Measurements from ENCODE around the gene SEL1L. TPM values are rescaled to one million over a fixed set of nuclear protein-coding genes. Genes with fewer than 3 reads are reported as not detected.
"Not testable (repeated sequence)": the region's sequence is repeated elsewhere in the genome, so short reads cannot be mapped to it uniquely, and the experiment has no call there.

Gene SEL1L
- total and polyA plus RNA-seq, 4 experiments from 2014 or later: 18.4 to 65.7 (median 47.9) TPM

DNA sequence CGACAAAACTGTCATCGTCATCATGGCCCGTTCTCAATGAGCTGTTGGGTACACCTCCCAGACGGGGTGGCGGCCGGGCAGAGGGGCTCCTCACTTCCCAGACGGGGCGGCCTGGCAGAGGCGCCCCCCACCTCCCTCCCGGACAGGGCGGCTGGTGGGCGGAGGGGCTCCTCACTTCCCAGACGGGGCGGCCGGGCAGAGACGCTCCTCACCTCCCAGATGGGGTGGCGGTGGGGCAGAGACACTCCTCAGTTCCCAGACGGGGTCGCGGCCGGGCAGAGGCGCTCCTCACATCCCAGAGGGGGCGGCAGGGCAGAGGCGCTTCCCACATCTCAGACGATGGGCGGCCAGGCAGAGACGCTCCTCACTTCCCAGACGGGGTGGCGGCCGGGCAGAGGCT is 71.3 kb downstream of the SEL1L start:
- H3K27me3 ChIP-seq (ENCODE audit: insufficient read depth, low read length); H3K4me1 ChIP-seq (ENCODE audit: insufficient read depth, low read length); DNase-seq; H3K4me3 ChIP-seq (ENCODE audit: low read length in 2 of 2); H3K36me3 ChIP-seq (ENCODE audit: insufficient read depth, low read length); H3K27ac ChIP-seq (ENCODE audit: low read depth, low read length); H3K27me3 Mint-ChIP-seq; H3K4me3 Mint-ChIP-seq; H3K4me1 Mint-ChIP-seq; H3K9me3 ChIP-seq (ENCODE audit: control insufficient read depth in 1 of 2, low read length in 2 of 2); H3K27ac Mint-ChIP-seq; CTCF ChIA-PET (ENCODE audit: partially characterized antibody); H3K9me3 Mint-ChIP-seq; POLR2A ChIA-PET (ENCODE audit: partially characterized antibody); H3K36me3 Mint-ChIP-seq: not testable (repeated sequence)
- intact Hi-C loops (cut with micrococcal nuclease): loop anchor here (5.0 kb wide), 1 partner anchor 290 kb away; no protein-coding TSS in a partner anchor

DNA sequence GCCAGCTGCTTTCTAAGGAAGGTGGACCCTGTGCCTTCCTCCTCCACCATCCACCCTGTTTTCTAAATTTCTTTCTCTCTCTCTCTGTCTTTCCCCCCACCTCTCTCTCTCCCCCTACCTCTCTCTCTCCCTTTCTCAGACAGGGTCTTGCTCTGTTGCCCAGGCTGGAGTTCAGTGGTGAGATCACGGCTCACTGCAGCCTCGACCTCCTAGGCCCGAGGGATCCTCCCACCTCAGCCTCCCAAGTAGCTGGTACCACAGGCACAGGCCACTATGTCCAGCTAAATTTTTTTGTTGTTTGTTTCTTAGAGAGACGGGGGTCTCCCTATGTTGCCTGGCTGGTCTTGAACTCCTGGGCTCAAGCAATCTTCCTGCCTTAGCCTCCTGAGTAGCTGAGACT is 73.7 kb downstream of the SEL1L start:
- Histone ChIP-seq H3K27ac (ENCODE audit: low read depth, low read length) (no peak overlapping the region), H3K9me3 (ENCODE audit: control insufficient read depth in 1 of 2, low read length in 2 of 2) (no peaks in the 10 kb centered on the region), H3K4me3 (ENCODE audit: low read length in 2 of 2) (no peak overlapping the region), H3K36me3 (ENCODE audit: insufficient read depth, low read length) (no peaks in the 10 kb centered on the region), H3K4me1 (ENCODE audit: insufficient read depth, low read length) (no peaks in the 10 kb centered on the region), H3K27me3 (ENCODE audit: insufficient read depth, low read length) (no peaks in the 10 kb centered on the region)
- ChIA-PET CTCF (ENCODE audit: partially characterized antibody) (interaction anchor here (0.8 to 1.9 kb wide), 3 partner anchors 15 to 191 kb away, joined by 3 to 10 read pairs (median 3); no protein-coding TSS in a partner anchor), POLR2A (ENCODE audit: partially characterized antibody) (no interaction called here)
- intact Hi-C loops (cut with micrococcal nuclease): loop anchor here (5.0 kb wide), 1 partner anchor 288 kb away; no protein-coding TSS in a partner anchor
- Mint-ChIP-seq H3K9me3 (peaks cover 0 to 1% (median 0%) of the 10 kb centered on the region in 8 donors), H3K27ac (no peak overlapping the region), H3K36me3 (no peaks in the 10 kb centered on the region), H3K4me3 (no peak overlapping the region), H3K27me3 (peaks cover 0 to 2% of the 10 kb centered on the region in 2 donors), H3K4me1 (peaks cover 0 to 6% (median 2%) of the 10 kb centered on the region in 4 donors)
- no peak for DNase-seq

DNA sequence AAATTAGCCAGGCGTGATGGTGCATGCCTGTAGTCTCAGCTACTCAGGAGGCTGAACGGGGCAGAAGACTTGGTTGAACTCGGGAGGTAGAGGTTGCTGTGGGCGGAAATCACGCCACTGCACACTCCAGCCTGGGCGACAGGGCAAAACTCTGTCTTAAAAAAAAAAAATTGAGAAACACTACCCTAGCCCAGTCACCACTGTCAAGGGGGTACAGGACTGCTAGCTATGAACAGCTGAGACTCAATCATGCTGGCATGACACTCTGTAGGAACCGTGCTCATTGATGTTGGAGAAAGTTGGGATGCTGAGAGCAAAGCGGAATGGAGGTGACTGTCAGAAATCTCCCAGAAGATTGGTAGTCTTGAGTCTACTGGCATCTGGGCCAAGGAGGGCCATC is 75.3 kb downstream of the SEL1L start:
- no peak overlapping the region for H3K4me3 ChIP-seq (ENCODE audit: low read length in 2 of 2)
- H3K4me1 ChIP-seq (ENCODE audit: insufficient read depth, low read length): no peaks in the 10 kb centered on the region
- no peaks in the 10 kb centered on the region for H3K9me3 ChIP-seq (ENCODE audit: control insufficient read depth in 1 of 2, low read length in 2 of 2)
- H3K27me3 ChIP-seq (ENCODE audit: insufficient read depth, low read length): no peaks in the 10 kb centered on the region
- H3K27ac ChIP-seq (ENCODE audit: low read depth, low read length): no peak overlapping the region
- H3K4me3 Mint-ChIP-seq: no peak overlapping the region
- H3K27me3 Mint-ChIP-seq: peaks cover 2% of the 10 kb centered on the region in 2 donors
- no peaks in the 10 kb centered on the region for H3K36me3 ChIP-seq (ENCODE audit: insufficient read depth, low read length)
- no peak for DNase-seq
- POLR2A ChIA-PET (ENCODE audit: partially characterized antibody): no interaction called here
- H3K27ac Mint-ChIP-seq: peak overlapping the region in 1 of 7 donors; percentile 47
- no peaks in the 10 kb centered on the region for H3K36me3 Mint-ChIP-seq
- H3K9me3 Mint-ChIP-seq: no peaks in the 10 kb centered on the region
- peaks cover 0 to 2% (median 0%) of the 10 kb centered on the region in 4 donors for H3K4me1 Mint-ChIP-seq
- intact Hi-C loops (cut with micrococcal nuclease): no loop called here
- CTCF ChIA-PET (ENCODE audit: partially characterized antibody): interaction anchor here (1.0 kb wide), 1 partner anchor 9 kb away, joined by 4 read pairs; no protein-coding TSS in a partner anchor

DNA sequence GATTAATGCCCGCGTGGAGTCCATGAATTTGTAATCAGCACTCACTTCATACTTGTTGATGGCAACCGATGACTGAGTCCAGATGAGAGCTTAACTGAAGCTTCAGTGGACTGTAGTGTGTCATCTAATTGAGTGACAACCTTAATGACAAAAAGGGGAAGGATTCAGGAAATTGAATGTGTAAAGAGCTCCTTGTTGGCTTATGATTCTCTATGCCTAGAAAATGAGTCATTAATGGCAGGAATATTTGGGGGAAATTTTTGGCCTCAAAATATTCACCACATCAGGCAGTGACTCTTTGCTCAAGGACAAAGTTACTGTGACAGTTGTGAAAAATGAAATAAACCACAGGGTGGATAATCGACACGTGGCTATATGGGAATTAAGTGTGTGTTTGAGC is 78.3 kb downstream of the SEL1L start:
- Histone ChIP-seq H3K36me3 (ENCODE audit: insufficient read depth, low read length) (no peaks in the 10 kb centered on the region), H3K4me3 (ENCODE audit: low read length in 2 of 2) (no peak overlapping the region), H3K27ac (ENCODE audit: low read depth, low read length) (no peak overlapping the region), H3K4me1 (ENCODE audit: insufficient read depth, low read length) (no peaks in the 10 kb centered on the region), H3K9me3 (ENCODE audit: control insufficient read depth in 1 of 2, low read length in 2 of 2) (no peaks in the 10 kb centered on the region), H3K27me3 (ENCODE audit: insufficient read depth, low read length) (no peaks in the 10 kb centered on the region)
- Mint-ChIP-seq H3K27ac (no peak overlapping the region), H3K9me3 (no peaks in the 10 kb centered on the region), H3K4me3 (no peak overlapping the region), H3K36me3 (no peaks in the 10 kb centered on the region), H3K4me1 (peaks cover 0 to 4% (median 3%) of the 10 kb centered on the region in 4 donors), H3K27me3 (peaks cover 3 to 5% of the 10 kb centered on the region in 2 donors)
- POLR2A ChIA-PET (ENCODE audit: partially characterized antibody): no interaction called here
- intact Hi-C loops (cut with micrococcal nuclease): no loop called here
- no peak for DNase-seq
- CTCF ChIA-PET (ENCODE audit: partially characterized antibody): interaction anchor here (0.8 to 7.2 kb wide), 9 partner anchors 9 to 500 kb away, joined by 3 to 63 read pairs (median 5); partner anchors contain the start of gene TSHR

DNA sequence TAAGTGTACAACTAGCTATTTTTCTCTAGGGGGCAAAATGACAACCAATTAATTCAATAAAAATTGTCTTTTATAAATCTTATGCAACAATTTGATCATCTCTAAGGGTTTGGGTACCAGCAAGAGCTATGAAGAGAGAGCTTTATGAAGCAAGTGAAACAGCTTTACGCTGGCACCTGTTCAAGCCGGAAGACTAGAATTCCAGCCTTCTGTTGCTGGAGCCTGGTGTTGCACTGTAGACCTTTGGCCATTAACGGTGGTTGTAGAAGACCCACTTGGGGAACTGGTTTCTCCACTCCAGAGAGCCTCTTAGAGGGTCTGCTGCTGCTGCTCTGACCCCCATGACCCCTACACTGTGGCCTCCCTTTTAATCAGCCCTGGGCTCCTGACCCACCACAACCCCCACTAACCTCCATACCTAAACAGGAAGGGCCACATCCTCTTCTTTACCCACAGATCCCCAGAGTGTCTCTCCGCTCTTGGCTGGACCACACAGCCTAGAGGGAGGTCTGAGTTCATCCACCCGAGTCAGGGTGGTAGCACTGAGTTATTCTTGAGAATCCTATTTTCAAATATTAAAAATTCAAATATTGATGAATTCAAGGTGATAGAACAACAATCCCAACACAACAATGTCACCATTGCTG is 79.0 kb downstream of the SEL1L start:
- Histone ChIP-seq H3K9me3 (ENCODE audit: control insufficient read depth in 1 of 2, low read length in 2 of 2) (no peaks in the 10 kb centered on the region), H3K27ac (ENCODE audit: low read depth, low read length) (no peak overlapping the region), H3K27me3 (ENCODE audit: insufficient read depth, low read length) (no peaks in the 10 kb centered on the region), H3K4me3 (ENCODE audit: low read length in 2 of 2) (no peak overlapping the region), H3K36me3 (ENCODE audit: insufficient read depth, low read length) (no peaks in the 10 kb centered on the region), H3K4me1 (ENCODE audit: insufficient read depth, low read length) (no peaks in the 10 kb centered on the region)
- H3K4me1 Mint-ChIP-seq: peaks cover 0 to 4% (median 3%) of the 10 kb centered on the region in 4 donors
- ChIA-PET CTCF (ENCODE audit: partially characterized antibody) (interaction anchor here (1.0 to 7.2 kb wide), 11 partner anchors 10 to 499 kb away, joined by 3 to 63 read pairs (median 5); partner anchors contain the start of gene TSHR), POLR2A (ENCODE audit: partially characterized antibody) (no interaction called here)
- H3K27me3 Mint-ChIP-seq: peaks cover 3 to 5% of the 10 kb centered on the region in 2 donors
- H3K36me3 Mint-ChIP-seq: no peaks in the 10 kb centered on the region
- intact Hi-C loops (cut with micrococcal nuclease): loop anchor here (5.0 kb wide), 1 partner anchor 237 kb away; no protein-coding TSS in a partner anchor
- DNase-seq: no peak
- no peaks in the 10 kb centered on the region for H3K9me3 Mint-ChIP-seq
- no peak overlapping the region for H3K27ac Mint-ChIP-seq
- no peak overlapping the region for H3K4me3 Mint-ChIP-seq

DNA sequence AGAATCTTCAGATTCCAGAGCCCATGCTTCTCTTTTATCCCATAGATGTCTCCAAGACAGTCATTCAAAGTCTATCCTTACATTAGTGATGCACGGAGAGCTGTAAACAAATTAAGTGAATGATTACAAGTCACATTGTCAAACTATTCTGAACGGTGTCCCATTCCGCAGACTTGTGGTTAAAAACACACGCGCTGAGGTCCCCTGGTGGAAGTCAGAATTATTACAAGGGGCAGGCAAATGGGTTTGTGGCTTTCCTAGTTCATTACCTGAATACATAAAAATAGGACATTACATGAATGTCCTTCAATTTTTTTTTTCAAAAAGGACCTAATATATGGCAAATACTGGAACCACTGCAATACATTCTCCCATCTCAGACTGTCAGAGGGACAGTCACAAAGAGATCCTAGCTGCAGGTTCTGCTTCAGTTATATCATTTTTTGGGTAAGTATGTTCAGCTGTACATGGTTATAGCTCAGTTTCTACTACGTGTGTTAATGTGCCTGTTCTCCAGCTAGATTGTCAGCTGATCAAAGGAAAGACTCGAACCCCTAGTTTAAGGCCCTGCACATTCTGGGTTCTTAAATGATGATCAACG is 80.4 kb downstream of the SEL1L start:
- POLR2A ChIA-PET (ENCODE audit: partially characterized antibody): no interaction called here
- no peaks in the 10 kb centered on the region for H3K36me3 Mint-ChIP-seq
- intact Hi-C loops (cut with micrococcal nuclease): loop anchor here (1.0 to 5.0 kb wide), 3 partner anchors 184 to 499 kb away; no protein-coding TSS in a partner anchor
- H3K27ac ChIP-seq (ENCODE audit: low read depth, low read length): no peak overlapping the region
- no peaks in the 10 kb centered on the region for H3K4me1 ChIP-seq (ENCODE audit: insufficient read depth, low read length)
- H3K9me3 ChIP-seq (ENCODE audit: control insufficient read depth in 1 of 2, low read length in 2 of 2): no peaks in the 10 kb centered on the region
- CTCF ChIA-PET (ENCODE audit: partially characterized antibody): interaction anchor here (0.6 to 7.2 kb wide), 23 partner anchors 8 to 519 kb away, joined by 3 to 63 read pairs (median 4); partner anchors contain the start of gene TSHR
- peak in 4 of 5 donors; percentile 39 to 46 (median 42) for DNase-seq
- H3K9me3 Mint-ChIP-seq: no peaks in the 10 kb centered on the region
- H3K36me3 ChIP-seq (ENCODE audit: insufficient read depth, low read length): no peaks in the 10 kb centered on the region
- peaks cover 5 to 14% of the 10 kb centered on the region in 2 donors for H3K27me3 Mint-ChIP-seq
- H3K4me3 Mint-ChIP-seq: no peak overlapping the region
- H3K4me1 Mint-ChIP-seq: peaks cover 0 to 4% (median 3%) of the 10 kb centered on the region in 4 donors
- H3K4me3 ChIP-seq (ENCODE audit: low read length in 2 of 2): no peak overlapping the region
- H3K27me3 ChIP-seq (ENCODE audit: insufficient read depth, low read length): no peaks in the 10 kb centered on the region
- H3K27ac Mint-ChIP-seq: no peak overlapping the region

Data from CD4-positive, alpha-beta memory T cell (primary cell).